PC-9 (cell line): ENCODE results near the gene GNRHR. TPM values are rescaled to one million over a fixed set of nuclear protein-coding genes. Genes with fewer than 3 reads are reported as not detected.
"Not testable (repeated sequence)": the region's sequence is repeated elsewhere in the genome, so short reads cannot be mapped to it uniquely, and the experiment has no call there.

Experiments
- BruUV-seq: library from RNA; stranded (reverse); fragments of 400-500 nt; replicated peaks from 2 replicates; lab custom pipeline; 2021; lab: Mats Ljungman, UMichigan
- CTCF ChIA-PET: fragments of 300-600 bp; sonication (Branson Sonifier 250); formaldehyde crosslinking; loops from one replicate; lab custom pipeline; 2022; ENCODE audit warnings: antibody characterized with exemption; lab: Charles Lee
- POLR2A ChIA-PET: fragments of 300-600 bp; sonication (Branson Sonifier 250); formaldehyde crosslinking; loops from one replicate; lab custom pipeline; 2022; ENCODE audit warnings: antibody characterized with exemption; ENCODE audit not compliant: unreplicated experiment; lab: Charles Lee
- DNase-seq, 2 experiments: peaks; one replicate each; pipeline versions ENCODE4 v3.0.0 to v3.0.0-alpha.2; 2015 to 2022; ENCODE audit warnings: mixed read lengths in 1 of 2
- H2AFZ ChIP-seq: fragments of 200-600 bp; sonication (generic); 2 replicates; pipeline ENCODE4 v1.8.1; 2017; ENCODE audit warnings: antibody characterized with exemption
- H3F3A ChIP-seq: fragments of 200-600 bp; sonication (generic); 2 replicates; pipeline ENCODE4 v1.8.1; 2017; ENCODE audit warnings: antibody characterized with exemption, mild to moderate bottlenecking, low read depth; ENCODE audit not compliant: insufficient read depth
- H3K27ac ChIP-seq: fragments of 200-600 bp; sonication (generic); 2 replicates; pipeline ENCODE4 v1.6.1; 2016; ENCODE audit warnings: mixed run types
- H3K27me3 ChIP-seq: fragments of 200-600 bp; sonication (generic); 2 replicates; pipeline ENCODE4 v1.6.1; 2016; ENCODE audit warnings: low read depth, mixed run types; ENCODE audit not compliant: insufficient read depth
- H3K36me3 ChIP-seq: fragments of 200-600 bp; sonication (generic); 2 replicates; pipeline ENCODE4 v1.6.1; 2016; ENCODE audit warnings: low read depth, mixed run types
- H3K4me1 ChIP-seq: fragments of 200-600 bp; sonication (generic); replicated peaks from 2 replicates; pipeline ENCODE4 v1.6.1; 2016; ENCODE audit warnings: mixed run types; ENCODE audit not compliant: insufficient read depth
- H3K4me2 ChIP-seq: fragments of 200-600 bp; sonication (generic); 2 replicates; pipeline ENCODE4 v1.6.1; 2017; ENCODE audit warnings: mixed run types
- H3K4me3 ChIP-seq: fragments of 200-600 bp; sonication (generic); 2 replicates; pipeline ENCODE4 v1.6.1; 2016; ENCODE audit warnings: mixed run types
- H3K79me2 ChIP-seq: fragments of 200-600 bp; sonication (generic); 2 replicates; pipeline ENCODE4 v1.6.1; 2017; ENCODE audit warnings: low read depth, mixed run types
- H3K9me2 ChIP-seq: fragments of 200-600 bp; sonication (generic); 2 replicates; pipeline ENCODE4 v1.8.1; 2017; ENCODE audit warnings: mild to moderate bottlenecking; ENCODE audit not compliant: insufficient read depth
- H3K9me3 ChIP-seq: fragments of 200-600 bp; sonication (generic); 2 replicates; pipeline ENCODE4 v1.8.1; 2016; ENCODE audit warnings: low read depth; ENCODE audit not compliant: insufficient read depth
- H4K20me1 ChIP-seq: fragments of 200-600 bp; sonication (generic); 2 replicates; pipeline ENCODE4 v1.8.1; 2017; ENCODE audit not compliant: insufficient read depth
- EZH2 ChIP-seq: fragments of 200-600 bp; sonication (generic); IDR thresholded peaks from 2 replicates; pipeline ENCODE4 v1.8.0; 2017; ENCODE audit warnings: antibody characterized with exemption, low read depth
- intact Hi-C: fragments of 100-400 bp; cut with micrococcal nuclease; formaldehyde crosslinking; loops from one replicate; pipeline ENCODE4 v1.10.0; 2022; ENCODE audit not compliant: unreplicated experiment
- total RNA-seq: library from RNA; stranded (reverse); gene quantifications from 2 replicates; pipeline ENCODE4 v1.2.3, GENCODE V29; 2021
- TF ChIP-seq, protein P1 (sequence below): fragments of 200-600 bp; sonication (generic); conservative IDR thresholded peaks from 2 replicates; pipeline ENCODE4 v1.6.1; 2017; ENCODE audit warnings: mixed run types, antibody characterized with exemption, mild to moderate bottlenecking, moderate library complexity

The GNRHR gene
- total RNA-seq, 1 experiment from 2014 or later, result not detected

- Histone ChIP-seq H3K4me2 (no peak overlapping the region), H3F3A (no peaks in the 10 kb centered on the region), H3K36me3 (no peaks in the 10 kb centered on the region), H4K20me1 (no peaks in the 10 kb centered on the region), H3K27me3 (no peaks in the 10 kb centered on the region), H3K4me1 (no peaks in the 10 kb centered on the region), H3K9me3 (no peaks in the 10 kb centered on the region), H3K79me2 (no peaks in the 10 kb centered on the region), H3K4me3 (no peak overlapping the region), H3K27ac (no peak overlapping the region), H3K9me2 (no peaks in the 10 kb centered on the region), H2AFZ (no peak overlapping the region)
- BruUV-seq, result no TSS peak
- ChIA-PET CTCF (no interaction called here), POLR2A (no interaction called here)
- no peak for DNase-seq
- intact Hi-C loops, result no loop called here
- TF ChIP-seq EZH2, result no peak
- TF ChIP-seq, protein P1, sequence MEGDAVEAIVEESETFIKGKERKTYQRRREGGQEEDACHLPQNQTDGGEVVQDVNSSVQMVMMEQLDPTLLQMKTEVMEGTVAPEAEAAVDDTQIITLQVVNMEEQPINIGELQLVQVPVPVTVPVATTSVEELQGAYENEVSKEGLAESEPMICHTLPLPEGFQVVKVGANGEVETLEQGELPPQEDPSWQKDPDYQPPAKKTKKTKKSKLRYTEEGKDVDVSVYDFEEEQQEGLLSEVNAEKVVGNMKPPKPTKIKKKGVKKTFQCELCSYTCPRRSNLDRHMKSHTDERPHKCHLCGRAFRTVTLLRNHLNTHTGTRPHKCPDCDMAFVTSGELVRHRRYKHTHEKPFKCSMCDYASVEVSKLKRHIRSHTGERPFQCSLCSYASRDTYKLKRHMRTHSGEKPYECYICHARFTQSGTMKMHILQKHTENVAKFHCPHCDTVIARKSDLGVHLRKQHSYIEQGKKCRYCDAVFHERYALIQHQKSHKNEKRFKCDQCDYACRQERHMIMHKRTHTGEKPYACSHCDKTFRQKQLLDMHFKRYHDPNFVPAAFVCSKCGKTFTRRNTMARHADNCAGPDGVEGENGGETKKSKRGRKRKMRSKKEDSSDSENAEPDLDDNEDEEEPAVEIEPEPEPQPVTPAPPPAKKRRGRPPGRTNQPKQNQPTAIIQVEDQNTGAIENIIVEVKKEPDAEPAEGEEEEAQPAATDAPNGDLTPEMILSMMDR, result no peak
These were observed 17.9 kb downstream of the GNRHR start for GRCh38 chr4:67736262-67736661.

GRCh38 chr4:67735325-67735724 is 18.9 kb downstream of the GNRHR start:
- Histone ChIP-seq H3K9me3 (no peaks in the 10 kb centered on the region), H3K27me3 (no peaks in the 10 kb centered on the region), H3K79me2 (no peaks in the 10 kb centered on the region), H3K36me3 (no peaks in the 10 kb centered on the region), H3K4me3 (no peak overlapping the region), H3K27ac (no peak overlapping the region), H3K4me2 (no peak overlapping the region), H3K4me1 (no peaks in the 10 kb centered on the region), H3F3A (no peaks in the 10 kb centered on the region), H2AFZ (no peak overlapping the region), H4K20me1 (no peaks in the 10 kb centered on the region), H3K9me2 (no peaks in the 10 kb centered on the region)
- DNase-seq, result no peak
- no peak for TF ChIP-seq EZH2
- TF ChIP-seq, protein P1, result no peak
- ChIA-PET POLR2A (no interaction called here), CTCF (no interaction called here)
- BruUV-seq, result no TSS peak
- intact Hi-C loops, result loop anchor here (2.0 kb wide), 1 partner anchor 27 kb away; no protein-coding TSS in a partner anchor

DNA sequence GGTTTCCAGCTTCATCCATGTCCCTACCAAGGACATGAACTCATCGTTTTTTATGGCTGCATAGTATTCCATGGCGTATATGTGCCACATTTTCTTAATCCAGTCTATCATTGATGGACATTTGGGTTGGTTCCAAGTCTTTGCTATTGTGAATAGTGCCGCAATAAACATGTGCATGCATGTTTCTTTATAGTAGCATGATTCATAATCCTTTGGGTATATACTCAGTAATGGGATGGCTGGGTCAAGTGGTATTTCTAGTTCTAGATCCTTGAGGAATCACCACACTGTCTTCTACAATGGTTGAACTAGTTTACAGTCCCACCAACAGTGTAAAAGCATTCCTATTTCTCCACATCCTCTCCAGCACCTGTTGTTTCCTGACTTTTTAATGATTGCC is 23.7 kb downstream of the GNRHR start:
- H3K27ac ChIP-seq, CTCF ChIA-PET, H3K27me3 ChIP-seq, H3K4me1 ChIP-seq, H3K4me2 ChIP-seq, H3K4me3 ChIP-seq, H3K9me3 ChIP-seq, H3K79me2 ChIP-seq, intact Hi-C loops, H3K9me2 ChIP-seq, BruUV-seq, H3K36me3 ChIP-seq, POLR2A ChIA-PET, H3F3A ChIP-seq, DNase-seq, H4K20me1 ChIP-seq, H2AFZ ChIP-seq: not testable (repeated sequence)
